Measurements from ENCODE around the gene CACNB1. TPM values are rescaled to one million over a fixed set of nuclear protein-coding genes. Genes with fewer than 3 reads are reported as not detected.

Gene CACNB1
- total and polyA plus RNA-seq, 2 of the 13 experiments (the other 11 are each of a cell fraction or from before 2014, with no cell fraction given) = 0.75 to 1.5 TPM

- TF ChIP-seq ZMAT3 (CRISPR knock-in tag; conservative IDR thresholded peaks at IDR 0.05) (0 out of 2 replicates have a peak, but pooled peaks have one; percentile 54), RCOR2 (CRISPR knock-in tag; IDR thresholded peaks at IDR 0.05) (no peak), ZNF841 (CRISPR knock-in tag; IDR thresholded peaks at IDR 0.05; ENCODE audit: borderline replicate concordance) (no peak), ZSCAN12 (CRISPR knock-in tag; IDR thresholded peaks at IDR 0.05) (no peak), REXO4 (CRISPR knock-in tag; IDR thresholded peaks at IDR 0.05; ENCODE audit: borderline replicate concordance) (no peak), ZNF782 (CRISPR knock-in tag; IDR thresholded peaks at IDR 0.05; ENCODE audit: borderline replicate concordance) (no peak), FOXA1 (IDR thresholded peaks at IDR 0.05) (no peak), FOXA1 (CRISPR knock-in tag; IDR thresholded peaks at IDR 0.05) (no peak), MIER2 (CRISPR knock-in tag; IDR thresholded peaks at IDR 0.05) (0 out of 2 replicates have a peak, but pooled peaks have one; percentile 18), ZNF3 (CRISPR knock-in tag; IDR thresholded peaks at IDR 0.05) (no peak), ZNF563 (CRISPR knock-in tag; IDR thresholded peaks at IDR 0.05) (no peak), ZSCAN30 (CRISPR knock-in tag; IDR thresholded peaks at IDR 0.05) (no peak), ZGPAT (CRISPR knock-in tag; IDR thresholded peaks at IDR 0.05) (no peak), NBN (conservative IDR thresholded peaks at IDR 0.05) (no peak), CCAR2 (optimal IDR thresholded peaks at IDR 0.05; ENCODE audit: low read depth, low read length) (no peak), HMG20A (CRISPR knock-in tag; IDR thresholded peaks at IDR 0.05; ENCODE audit: borderline replicate concordance) (no peak), MLLT10 (CRISPR knock-in tag; IDR thresholded peaks at IDR 0.05) (no peak), HMGXB4 (CRISPR knock-in tag; IDR thresholded peaks at IDR 0.05; ENCODE audit: borderline replicate concordance in 1 of 2, low read depth in 1 of 2) (peak; percentile 63 to 83), SP2 (CRISPR knock-in tag; IDR thresholded peaks at IDR 0.05) (no peak), ZNF547 (CRISPR knock-in tag; IDR thresholded peaks at IDR 0.05) (0 out of 2 replicates have a peak, but pooled peaks have one; percentile 53), ZNF605 (CRISPR knock-in tag; IDR thresholded peaks at IDR 0.05) (no peak; the same call in 1 of the 2 replicates), SMAD1 (CRISPR knock-in tag; IDR thresholded peaks at IDR 0.05; ENCODE audit: borderline replicate concordance, low read depth) (0 out of 2 replicates have a peak, but pooled peaks have one; percentile 82), RAD51 (IDR thresholded peaks at IDR 0.05; ENCODE audit: borderline replicate concordance) (no peak), ZNF761 (CRISPR knock-in tag; conservative IDR thresholded peaks at IDR 0.05) (no peak), POGK (CRISPR knock-in tag; conservative IDR thresholded peaks at IDR 0.05) (no peak), ZNF557 (CRISPR knock-in tag; IDR thresholded peaks at IDR 0.05) (no peak), DR1 (CRISPR knock-in tag; IDR thresholded peaks at IDR 0.05) (no peak)
Measured at GRCh38 chr17:39244600-39245570, 47.4 kb upstream of the CACNB1 start (continued).
